AG04450 (cell line): ENCODE measurements around the gene PFDN6. TPM values are rescaled to one million over a fixed set of nuclear protein-coding genes. Genes with fewer than 3 reads are reported as not detected.
"Not testable (repeated sequence)": the region's sequence is repeated elsewhere in the genome, so short reads cannot be mapped to it uniquely, and the experiment has no call there.

Experiments
- CTCF ChIA-PET: fragments of 300-600, 350-600 bp; formaldehyde crosslinking; extraction: SDS; loops from one replicate; lab custom pipeline; 2022; ENCODE audit warnings: antibody characterized with exemption, inconsistent platforms; lab: Charles Lee
- POLR2A ChIA-PET: fragments of 350-600 bp; formaldehyde crosslinking; extraction: SDS; loops from one replicate; lab custom pipeline; 2021; ENCODE audit warnings: antibody characterized with exemption, inconsistent platforms; lab: Yijun Ruan, JAX
- DNase-seq: peaks from one replicate; pipeline ENCODE4 v3.0.0-alpha.2; 2011; ENCODE audit warnings: low read depth, low spot score
- H3K27ac ChIP-seq: one replicate; pipeline ENCODE4 v1.5.1; 2012; ENCODE audit warnings: low read depth, low read length, control low read depth
- H3K27me3 ChIP-seq: one replicate; pipeline ENCODE4 v1.6.0; 2012; ENCODE audit warnings: low read length; ENCODE audit not compliant: control insufficient read depth, insufficient read depth
- H3K4me3 ChIP-seq: 2 replicates; pipeline ENCODE4 v1.5.1; 2011; ENCODE audit warnings: mild to moderate bottlenecking, low read depth, low read length, control low read depth
- H3K9me3 ChIP-seq: 2 replicates; pipeline ENCODE4 v1.5.1; 2012; ENCODE audit warnings: low read length; ENCODE audit not compliant: control insufficient read depth, insufficient read depth
- CTCF ChIP-seq: IDR thresholded peaks from 2 replicates; pipeline ENCODE4 v1.5.1; 2011; ENCODE audit warnings: low read depth, low read length, control low read depth, inconsistent platforms
- polyA plus RNA-seq: library from polyadenylated mRNA; depleted of rRNA; stranded (reverse); fragments of >200 nt; gene quantifications from 2 replicates; pipeline ENCODE4 v1.2.3, GENCODE V29; 2011

Gene PFDN6
- polyA plus RNA-seq, 1 experiment: 64.6 TPM

- no peak for TF ChIP-seq CTCF
- DNase-seq: no peak
- ChIA-PET CTCF (interaction anchor here (0.6 to 1.6 kb wide), 3 partner anchors 10 to 128 kb away, joined by 3 to 11 read pairs (median 3); partner anchors contain the start of genes PFDN6 and WDR46), POLR2A (interaction anchor here (2.3 kb wide), 1 partner anchor 10 kb away, joined by 13 read pairs; the partner anchor contains the start of genes PFDN6 and WDR46)
- H3K27ac ChIP-seq: no peak overlapping the region
- H3K27me3 ChIP-seq: no peaks in the 10 kb centered on the region
- no peak overlapping the region for H3K4me3 ChIP-seq
- H3K9me3 ChIP-seq: no peaks in the 10 kb centered on the region
Measured at GRCh38 chr6:33279257-33279695, 10.1 kb upstream of the PFDN6 start.

- CTCF ChIA-PET: interaction anchor here (0.7 to 1.6 kb wide), 3 partner anchors 9 to 142 kb away, joined by 3 to 11 read pairs (median 4); partner anchors contain the start of genes PFDN6 and WDR46
- DNase-seq: no peak
- POLR2A ChIA-PET: interaction anchor here (2.3 kb wide), 1 partner anchor 9 kb away, joined by 13 read pairs; the partner anchor contains the start of genes PFDN6 and WDR46
- H3K27ac ChIP-seq: no peak overlapping the region
- H3K4me3 ChIP-seq: no peak overlapping the region
- H3K27me3 ChIP-seq: no peaks in the 10 kb centered on the region
- H3K9me3 ChIP-seq: no peaks in the 10 kb centered on the region
- TF ChIP-seq CTCF: peak; percentile 64
Measured at GRCh38 chr6:33279971-33280511, 9.4 kb upstream of the PFDN6 start.

GRCh38 chr6:33280539-33280938 lies 8.9 kb upstream of the PFDN6 start:
- ChIA-PET CTCF (interaction anchor here (1.6 kb wide), 1 partner anchor 9 kb away, joined by 11 read pairs; the partner anchor contains the start of genes PFDN6 and WDR46), POLR2A (interaction anchor here (3.0 kb wide), 1 partner anchor 9 kb away, joined by 8 read pairs; the partner anchor contains the start of genes RPS18 and VPS52)
- no peak for DNase-seq
- no peaks in the 10 kb centered on the region for H3K9me3 ChIP-seq
- no peaks in the 10 kb centered on the region for H3K27me3 ChIP-seq
- no peak for TF ChIP-seq CTCF
- no peak overlapping the region for H3K4me3 ChIP-seq
- H3K27ac ChIP-seq: no peak overlapping the region

- H3K27ac ChIP-seq, DNase-seq, H3K9me3 ChIP-seq, CTCF ChIA-PET, H3K27me3 ChIP-seq, H3K4me3 ChIP-seq, POLR2A ChIA-PET: not testable (repeated sequence)
Measured at GRCh38 chr6:33285214-33285613, 4.2 kb upstream of the PFDN6 start.

GRCh38 chr6:33286946-33287914 lies 2.2 kb upstream of the PFDN6 start:
- DNase-seq: no peak
- no peak for TF ChIP-seq CTCF
- H3K27me3 ChIP-seq: no peaks in the 10 kb centered on the region
- no peaks in the 10 kb centered on the region for H3K9me3 ChIP-seq
- ChIA-PET CTCF (no interaction called here), POLR2A (interaction anchor here (0.8 kb wide), 1 partner anchor 12 kb away, joined by 3 read pairs; the partner anchor contains the start of gene RGL2)
- H3K4me3 ChIP-seq: no peak overlapping the region
- no peak overlapping the region for H3K27ac ChIP-seq
